GM18909 (cell line): ENCODE measurements around the gene CCDC24.

Experiments
- ATAC-seq: cut with Tn5 transposase; IDR thresholded peaks from one replicate; pipeline ENCODE4 v1.9.1; 2021; ENCODE audit warnings: mild to moderate bottlenecking; ENCODE audit not compliant: unreplicated experiment, poor library complexity

The CCDC24 gene

DNA sequence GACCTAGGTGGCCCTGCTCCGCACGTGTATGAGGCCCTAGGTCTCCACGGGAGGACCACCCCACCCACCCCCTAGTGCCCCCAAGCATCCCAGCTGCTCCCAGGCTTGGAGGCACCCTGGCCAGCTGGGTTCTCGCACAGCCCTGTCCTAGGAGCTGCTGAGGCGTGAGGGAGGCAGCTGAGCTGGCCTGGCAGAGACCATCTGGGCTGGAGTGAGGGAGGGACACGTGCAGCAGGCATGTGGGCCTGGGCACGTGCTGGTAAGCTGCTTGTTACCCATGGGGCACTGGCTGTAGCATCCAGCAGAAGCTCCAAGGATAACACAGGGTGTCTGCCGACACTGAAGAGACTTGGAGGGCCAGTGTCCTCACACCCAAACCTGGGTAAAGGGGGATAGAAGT lies 29.8 kb downstream of the CCDC24 start:
- no peak for ATAC-seq

DNA sequence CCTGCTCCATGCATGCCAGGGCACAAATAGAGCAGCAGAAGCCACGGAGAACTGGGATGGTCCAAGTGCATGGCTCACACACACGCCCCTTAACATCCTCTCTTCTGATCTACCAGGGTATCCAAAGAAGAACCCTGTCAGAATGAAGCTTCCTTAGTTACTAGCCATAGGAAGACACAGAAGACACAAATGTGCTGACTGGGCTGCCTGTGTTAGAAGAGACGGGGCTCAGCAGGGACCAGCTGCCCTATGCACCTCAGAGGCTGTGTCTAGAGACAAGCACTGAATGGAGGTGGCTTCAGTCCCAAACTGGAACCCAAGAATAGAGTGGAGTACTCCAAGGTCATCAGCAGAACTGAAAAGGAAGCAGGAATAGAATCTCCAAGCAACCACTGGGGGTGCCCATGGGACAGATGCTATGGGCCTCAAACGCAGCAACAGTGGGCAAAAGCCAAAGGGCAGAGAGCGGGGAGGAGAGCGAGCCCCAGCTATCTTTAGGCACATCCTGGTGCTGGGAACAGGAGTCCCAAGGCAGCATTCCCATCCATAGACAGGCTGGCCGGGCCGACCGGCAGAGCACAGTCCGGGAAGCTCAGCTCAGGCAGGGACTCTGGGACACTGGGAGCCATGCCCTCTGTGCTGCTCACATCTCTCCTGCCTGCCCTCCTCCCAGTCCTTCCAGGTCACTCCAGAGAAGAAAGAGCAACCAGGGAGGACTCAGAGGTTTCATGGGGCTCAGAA lies 30.4 kb downstream of the CCDC24 start:
- ATAC-seq: no peak

DNA sequence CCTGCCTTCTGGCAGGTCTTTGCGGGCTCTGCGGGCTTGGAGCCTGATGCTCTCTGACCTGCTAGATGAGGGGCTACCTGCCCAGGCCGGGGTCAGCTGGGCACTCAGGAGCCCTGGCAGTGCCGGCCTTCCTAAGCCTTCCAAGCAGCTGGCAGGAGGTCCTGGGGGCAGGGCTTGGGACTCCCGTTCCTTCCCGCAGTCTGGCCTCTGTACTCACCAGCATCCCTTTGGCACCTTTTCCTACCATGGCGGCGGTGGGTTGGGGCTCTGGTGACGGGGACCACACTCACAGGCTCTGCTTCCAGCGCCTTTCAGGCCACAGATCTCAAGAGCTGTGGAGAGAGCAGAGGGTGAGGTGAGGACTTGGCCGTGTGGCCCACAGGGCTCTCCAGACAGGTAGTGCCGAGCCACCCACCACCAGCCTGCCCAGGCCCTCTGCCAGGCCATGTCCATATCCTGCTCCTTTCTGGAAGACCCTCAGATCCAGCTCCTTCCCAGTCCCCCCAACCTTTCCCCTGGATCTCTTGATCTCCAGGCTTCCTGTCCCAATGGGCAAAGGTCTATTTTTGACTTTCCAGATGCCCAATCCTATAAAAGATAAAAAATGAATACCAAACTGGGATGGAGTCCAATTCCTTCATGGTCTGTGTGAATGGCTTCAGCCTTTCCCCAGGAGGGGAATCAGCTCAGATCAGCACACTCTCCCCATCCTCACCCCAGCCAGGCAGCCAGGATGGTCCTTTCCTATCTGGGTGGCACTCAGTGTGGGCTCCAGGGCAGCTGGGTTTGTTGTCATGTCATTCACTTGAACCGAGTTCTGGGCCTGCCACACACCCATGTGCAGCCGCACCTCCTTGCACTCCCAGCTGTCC lies 32.9 kb downstream of the CCDC24 start:
- ATAC-seq: no peak

DNA sequence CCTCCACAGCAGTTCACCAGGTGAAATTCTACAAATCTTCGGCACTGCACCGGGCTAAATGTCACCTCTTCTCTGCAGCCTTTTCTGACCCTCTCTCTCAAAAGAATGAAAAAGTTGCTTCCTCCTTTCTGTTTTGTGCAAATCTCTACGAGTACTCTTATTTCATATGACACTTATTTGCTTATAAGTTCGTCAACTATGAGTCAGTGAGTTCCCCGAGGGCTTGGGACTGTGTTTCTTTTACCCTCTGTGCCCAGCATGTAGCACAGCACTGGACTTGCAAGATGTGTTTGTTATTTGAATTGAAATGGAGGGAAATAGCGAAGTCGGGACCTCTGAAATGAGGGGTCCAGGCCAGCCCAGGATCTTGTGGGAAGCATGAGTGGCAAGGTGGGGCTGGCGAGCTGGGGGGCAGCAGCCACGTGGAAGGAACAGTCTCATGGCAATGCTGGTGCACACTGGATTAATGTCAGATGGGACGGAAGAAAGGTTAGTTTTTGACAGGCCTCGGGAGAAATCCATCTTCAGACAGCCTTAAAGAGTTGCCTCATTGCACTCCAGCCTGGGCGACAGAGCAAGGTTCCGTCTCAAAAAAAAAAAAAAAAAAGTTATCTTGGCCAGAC lies 33.6 kb downstream of the CCDC24 start:
- ATAC-seq: no peak

DNA sequence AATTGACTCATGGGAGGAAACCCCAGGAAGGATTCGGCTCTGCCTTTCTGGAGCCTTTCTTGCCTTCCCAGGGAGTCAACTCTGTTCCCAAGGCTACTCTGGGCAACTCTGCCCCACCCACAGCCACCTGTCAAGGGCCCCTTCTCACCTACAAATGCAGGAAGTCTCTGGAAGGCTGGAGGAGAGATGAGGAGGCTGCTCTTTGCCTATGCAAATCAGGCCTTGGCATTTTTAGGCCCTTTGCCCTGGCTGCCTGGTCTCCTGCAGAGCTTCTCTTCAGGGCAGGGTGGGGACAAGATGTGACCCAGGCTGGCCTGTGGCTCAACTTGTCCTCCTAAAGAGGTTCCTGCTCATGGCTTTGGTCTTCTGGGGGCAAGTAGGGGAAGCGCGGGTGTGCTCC lies 34.4 kb downstream of the CCDC24 start:
- no peak for ATAC-seq

DNA sequence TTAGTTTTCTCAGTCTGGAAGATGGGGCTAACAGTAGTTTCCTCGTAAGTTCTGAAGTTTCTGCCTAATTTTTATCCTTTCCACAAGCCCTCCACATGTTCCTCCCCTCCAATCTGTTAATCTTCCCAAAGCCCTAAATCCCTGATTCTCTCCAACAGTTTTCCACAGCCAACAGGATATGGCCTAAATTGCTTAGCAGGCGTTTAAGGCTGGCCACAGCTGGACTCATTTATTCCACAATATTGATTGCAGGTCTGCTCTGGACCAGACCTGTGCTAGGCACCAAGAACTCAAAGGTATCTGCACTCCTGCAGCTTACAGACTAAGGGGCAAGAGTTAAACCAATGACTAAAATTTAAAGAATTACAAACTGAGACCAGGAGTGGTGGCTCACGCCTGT lies 35.9 kb downstream of the CCDC24 start:
- no peak for ATAC-seq

DNA sequence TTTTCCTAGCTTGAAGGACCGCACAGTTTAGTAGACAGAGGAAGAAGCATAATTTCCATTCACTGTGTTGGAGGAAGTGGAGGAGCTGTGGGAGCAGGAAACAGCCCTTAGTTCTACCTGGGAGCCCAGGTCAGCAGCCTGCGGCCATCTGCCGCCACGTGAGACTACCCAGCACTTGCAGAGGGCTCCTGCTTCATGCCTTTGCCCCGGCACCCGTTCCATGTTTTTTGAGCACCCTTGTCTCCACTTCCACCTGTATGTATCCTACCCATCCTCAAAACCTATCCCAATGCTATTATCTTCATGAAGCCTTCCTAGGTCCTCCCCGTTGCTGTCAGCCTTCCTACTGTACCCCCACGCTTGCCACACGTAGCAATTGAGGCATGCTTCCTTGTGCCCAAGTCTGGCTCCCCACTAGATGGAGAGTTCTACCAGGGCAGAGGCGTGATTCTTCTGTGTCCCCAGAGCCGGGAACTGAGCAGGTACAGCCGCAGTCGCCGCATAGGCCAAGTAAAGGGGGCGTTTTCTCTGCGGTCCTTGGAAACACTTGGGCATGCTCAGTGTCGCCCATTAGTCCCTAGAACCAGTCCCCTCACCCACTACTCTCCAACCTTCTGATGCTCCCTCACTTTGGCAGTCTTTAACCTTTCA lies 38.0 kb downstream of the CCDC24 start:
- ATAC-seq: no peak

DNA sequence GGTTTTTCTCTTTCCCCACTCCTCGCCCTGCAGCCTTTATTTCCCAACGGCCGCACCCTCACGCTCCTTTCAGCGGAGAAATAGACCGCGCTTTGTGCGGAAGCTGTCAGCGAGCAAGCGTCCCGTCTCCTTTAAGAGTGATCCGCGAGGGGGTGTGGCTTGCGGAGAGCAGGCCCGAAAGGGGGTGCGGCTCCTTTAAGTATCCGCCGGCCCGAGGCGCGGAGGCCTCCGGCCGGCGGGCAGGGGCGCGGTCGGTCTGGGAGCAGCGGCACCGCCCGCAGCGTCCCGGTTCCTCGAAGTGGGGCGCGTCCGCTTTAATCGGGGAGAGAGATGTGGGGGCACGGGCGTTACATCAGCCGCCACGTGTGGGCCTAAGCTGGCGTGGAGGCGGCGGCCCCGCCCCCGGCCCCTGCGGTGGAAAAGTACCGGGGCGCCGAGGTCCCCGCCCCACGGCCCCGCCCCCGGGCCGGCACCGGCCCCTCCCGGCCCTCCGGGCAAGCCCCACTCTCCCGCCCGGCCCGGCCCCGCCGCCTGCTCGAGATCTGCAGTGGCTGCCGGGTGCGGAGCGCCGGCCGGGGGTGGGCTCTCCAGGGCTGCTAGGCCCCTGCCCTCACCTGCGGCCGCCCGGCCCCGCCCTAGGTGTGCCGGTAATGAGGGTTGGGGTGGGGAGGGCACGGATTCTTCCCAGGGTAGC lies 38.7 kb downstream of the CCDC24 start:
- ATAC-seq: peak; percentile 87

DNA sequence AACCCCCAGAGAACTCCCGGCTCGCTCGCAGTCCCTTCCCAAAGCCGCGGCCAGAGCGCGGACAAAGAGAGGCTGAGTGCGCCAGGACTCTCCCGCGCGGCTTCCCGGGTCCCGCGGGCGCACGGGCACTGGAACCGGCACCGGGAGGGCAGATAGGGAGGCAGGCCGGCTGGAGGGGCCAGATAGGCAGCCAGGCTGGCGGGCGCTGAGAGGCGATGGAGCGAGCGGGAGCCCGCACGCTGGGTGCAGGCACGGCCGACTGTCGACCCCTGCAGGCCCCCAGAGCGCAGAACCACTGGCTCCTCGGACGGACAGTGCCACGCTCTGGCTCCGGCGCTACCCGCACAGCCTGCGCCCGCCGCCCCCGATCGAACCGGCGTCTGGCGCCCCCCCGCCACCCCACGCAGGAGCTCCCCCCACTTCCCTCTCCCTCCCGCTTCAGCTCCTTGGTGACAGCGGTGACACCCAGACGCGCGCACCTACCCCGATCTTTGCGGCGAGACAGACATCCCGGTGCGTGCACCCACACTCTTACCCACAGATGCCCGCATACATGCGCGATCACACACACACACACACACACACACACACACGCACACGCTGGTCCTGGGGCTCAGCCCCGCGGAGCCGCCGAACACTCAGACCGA lies 39.3 kb downstream of the CCDC24 start:
- ATAC-seq: peak; percentile 25

DNA sequence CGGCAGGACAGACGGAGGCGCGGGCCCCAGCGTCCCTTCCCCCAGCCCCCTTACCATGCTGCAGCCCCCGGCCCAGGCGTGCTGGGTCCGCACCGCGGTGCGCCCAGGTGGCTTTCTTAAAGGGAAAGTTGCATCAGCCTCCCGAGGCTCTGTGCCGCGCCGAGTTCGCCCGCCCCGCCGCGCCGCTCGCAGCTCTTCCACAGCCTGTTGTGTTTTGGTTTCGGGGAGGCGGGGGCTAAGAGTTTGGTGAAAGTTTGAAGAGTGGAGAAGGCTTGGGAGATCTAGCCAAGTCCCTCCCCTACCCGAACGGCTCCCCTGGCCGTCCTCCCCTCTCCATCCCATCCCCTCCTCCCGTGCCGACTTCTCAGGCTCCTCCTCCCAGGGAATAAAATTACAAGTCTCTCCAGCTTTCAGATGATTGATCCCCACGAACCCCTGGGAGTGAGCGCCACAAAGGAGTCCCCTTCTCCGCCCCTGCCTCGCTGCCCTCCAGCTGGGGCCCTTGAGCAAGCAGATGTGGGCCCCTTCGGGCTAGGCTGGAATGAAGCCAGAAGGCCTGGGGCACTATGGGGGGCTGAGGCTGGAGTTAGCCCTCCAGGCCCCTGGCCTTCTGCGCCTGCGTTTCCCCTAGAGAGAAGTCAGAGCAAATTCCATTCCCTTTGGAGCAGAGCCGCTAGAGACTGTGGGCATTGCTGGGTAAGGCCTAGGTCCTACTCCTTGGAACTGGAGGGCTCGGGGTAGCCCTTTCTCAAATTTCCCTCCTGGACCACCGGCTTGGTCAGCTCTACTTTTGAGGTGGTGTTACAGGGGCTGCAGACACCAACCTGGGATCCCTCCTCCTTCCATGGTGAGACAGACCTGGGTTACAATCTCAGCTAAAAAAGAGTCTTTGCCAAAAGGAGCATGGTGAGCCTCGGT lies 40.1 kb downstream of the CCDC24 start, which contains the start of gene SLC6A9:
Gene SLC6A9 (minus strand): TSS at position 211 of the 918 bp plus-strand sequence. CDS start 7,185 bp downstream, outside the sequence.
- no peak for ATAC-seq

DNA sequence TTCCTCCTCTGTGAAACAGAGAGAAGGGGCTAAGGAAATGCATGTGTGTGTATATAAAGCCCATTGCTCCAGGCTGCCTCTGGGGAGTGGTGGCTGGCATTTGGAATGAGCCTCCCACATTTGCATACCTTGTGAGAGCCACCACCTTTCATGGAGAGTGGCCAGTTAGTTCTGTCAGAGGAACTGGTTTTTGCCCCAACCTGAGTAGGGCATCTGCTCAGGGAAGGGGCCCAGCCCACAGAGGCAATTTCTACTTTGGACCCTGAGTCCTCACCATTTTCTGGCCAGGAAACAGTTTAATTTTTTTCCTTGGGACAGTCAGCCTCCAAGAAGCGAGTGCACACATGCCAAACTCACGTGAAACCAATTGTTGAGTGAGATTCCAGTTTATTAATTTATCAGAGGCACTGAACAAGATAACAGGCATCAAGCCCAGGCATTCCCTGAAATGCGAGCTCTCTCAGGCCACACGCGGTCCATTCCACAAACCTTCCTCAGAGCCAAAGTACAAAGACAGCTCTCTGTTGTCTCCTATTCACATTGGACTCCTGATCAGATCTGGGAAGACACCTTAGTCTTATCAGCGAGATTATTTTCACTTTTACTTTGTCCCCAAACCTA lies 40.9 kb downstream of the CCDC24 start:
- ATAC-seq: no peak

DNA sequence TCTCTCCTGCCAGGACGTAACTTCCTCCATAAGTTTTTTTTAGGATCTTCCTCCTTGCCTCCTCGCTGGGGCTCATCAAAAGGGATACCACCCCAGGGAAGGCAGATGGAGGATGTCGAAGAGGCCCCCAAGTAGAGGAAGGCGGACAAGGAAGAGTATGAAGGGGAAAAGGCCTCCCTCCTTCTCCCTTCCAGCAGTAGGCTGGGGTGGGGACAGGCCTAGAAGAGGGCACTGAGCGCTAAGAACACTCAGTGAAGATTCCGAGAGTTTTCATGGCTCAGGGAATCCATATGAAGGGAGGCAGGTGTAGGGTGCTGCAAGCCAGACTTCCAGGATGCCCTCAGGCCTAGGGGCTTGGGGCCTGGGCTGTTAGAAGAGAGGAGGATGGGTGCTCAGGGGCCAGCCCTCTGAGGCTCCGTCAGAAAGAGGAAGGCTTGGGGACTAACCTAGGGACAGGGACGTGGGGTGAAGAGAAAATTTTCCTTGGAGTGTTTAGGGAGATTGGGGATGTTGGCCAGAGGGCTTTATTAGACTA lies 41.7 kb downstream of the CCDC24 start:
- ATAC-seq: no peak

DNA sequence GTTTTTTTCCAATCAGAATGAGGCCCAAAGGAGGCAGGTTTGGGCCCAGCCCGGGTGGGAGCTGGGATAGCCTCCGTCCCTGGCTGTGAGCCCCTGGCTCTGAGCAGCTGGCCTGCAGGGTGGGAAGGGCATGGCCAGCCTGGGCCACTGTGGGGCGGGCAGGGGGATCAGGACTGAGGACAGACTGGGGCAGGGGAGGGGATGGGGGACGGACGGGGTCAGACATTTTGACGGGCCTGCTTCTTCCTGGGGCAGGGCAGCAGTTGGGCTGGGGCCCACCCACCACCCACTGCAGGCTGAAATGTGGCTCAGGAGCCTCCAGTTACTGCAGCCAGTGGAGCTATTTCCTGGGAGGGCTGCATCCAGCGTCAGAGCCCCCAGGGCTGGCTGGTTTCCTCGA lies 42.4 kb downstream of the CCDC24 start:
- no peak for ATAC-seq

DNA sequence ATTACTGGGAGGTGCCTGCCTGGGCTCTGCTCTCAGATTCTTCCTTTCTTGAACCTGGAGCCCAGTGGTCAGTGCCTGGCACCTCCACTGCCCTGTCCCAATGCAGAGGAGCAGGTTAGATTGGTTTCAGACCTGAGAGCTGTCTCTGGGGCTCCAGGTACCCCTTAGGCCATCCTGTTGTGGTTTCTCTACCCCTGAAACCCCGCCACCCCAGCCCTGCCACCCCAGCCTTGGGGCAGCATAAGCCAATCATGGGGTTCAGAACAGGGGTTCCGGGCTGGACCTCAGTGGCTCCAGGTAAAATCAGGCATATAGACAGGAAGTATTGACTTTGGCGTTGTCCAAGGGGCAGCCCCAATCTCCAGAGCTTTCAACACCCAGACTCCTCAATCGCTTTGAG lies 43.0 kb downstream of the CCDC24 start:
- no peak for ATAC-seq

DNA sequence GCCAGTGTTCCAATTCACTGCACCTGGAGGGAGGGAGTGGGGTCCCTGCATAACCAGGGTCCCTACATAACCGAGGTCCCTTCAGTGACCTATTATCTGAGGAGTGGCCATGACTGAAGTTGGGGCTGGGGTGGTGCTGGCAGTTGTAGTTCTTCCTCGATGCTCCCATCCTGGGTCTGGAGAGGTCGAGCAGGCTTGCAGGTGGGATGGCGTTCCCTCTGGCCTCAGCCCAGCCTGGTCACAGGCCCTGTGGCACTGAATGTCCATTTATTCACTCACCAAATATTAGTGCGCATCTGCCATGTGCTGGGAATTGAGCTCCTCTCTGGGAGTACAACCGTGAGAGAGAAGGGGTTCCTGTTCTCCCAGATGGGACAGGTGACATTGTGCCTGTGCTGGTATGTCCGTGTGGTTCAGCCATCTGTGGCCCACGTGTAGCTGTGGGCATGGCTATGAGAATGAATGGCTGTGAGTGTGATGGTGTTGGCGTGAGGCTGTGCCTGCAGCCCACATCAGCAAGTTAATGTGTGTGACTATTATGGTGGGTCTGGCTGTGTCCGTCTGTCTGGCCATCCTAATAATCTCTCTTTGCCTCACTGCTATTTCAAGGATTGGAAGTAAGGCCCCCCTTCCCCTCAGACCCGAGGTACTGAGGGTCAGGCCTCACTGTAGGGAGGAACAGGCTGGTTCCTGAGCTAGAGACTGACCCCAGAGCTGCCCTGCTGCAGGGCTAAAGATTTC lies 43.7 kb downstream of the CCDC24 start:
- no peak for ATAC-seq

DNA sequence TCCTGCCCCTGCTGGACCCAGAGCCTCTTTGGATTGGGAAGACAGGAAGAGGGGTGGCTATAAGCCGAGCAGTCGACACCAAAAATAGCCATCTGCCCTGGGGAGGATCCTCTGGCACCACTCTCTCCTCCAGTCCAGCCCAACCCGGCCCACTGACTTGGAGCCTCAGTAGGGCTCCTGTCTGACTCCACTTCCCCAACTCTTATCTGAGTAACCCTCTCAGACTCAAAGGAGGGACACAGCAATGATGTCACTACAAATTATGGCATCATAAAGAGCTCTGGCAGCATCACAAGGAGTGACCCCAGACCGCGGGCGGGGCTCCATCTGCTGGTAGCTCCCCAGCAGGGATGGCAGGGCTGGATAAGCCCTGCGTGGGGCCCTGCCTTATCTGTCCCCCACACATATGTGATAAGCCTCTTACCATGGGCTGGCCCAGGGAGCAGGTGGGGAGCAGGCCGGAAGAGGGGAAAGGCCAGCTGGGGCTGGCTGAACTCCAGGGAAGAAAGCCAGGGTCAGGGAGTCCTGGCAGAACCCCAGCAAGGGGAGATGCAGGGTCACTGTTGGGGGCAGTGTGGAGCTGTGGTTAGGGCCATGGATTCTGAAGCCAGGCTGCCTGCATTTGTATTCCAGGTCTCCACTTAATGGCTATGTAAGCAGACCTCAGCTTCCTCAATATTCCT lies 44.5 kb downstream of the CCDC24 start:
- ATAC-seq: no peak
